WTC11 (cell line): Measurements from ENCODE around the gene GPR158. TPM values are rescaled to one million over a fixed set of nuclear protein-coding genes. Genes with fewer than 3 reads are reported as not detected.

Experiments
- ATAC-seq: fragments of 200-7000 bp; cut with Tn5 transposase; 2 replicates; pipeline ENCODE4 v1.10.0; 2021; ENCODE audit warnings: mild to moderate bottlenecking, moderate library complexity
- CTCF ChIA-PET: fragments of 300-600 bp; sonication (Branson Sonifier 250); formaldehyde crosslinking; loops from one replicate; lab custom pipeline; 2021; ENCODE audit warnings: antibody characterized with exemption; lab: Charles Lee
- POLR2A ChIA-PET: fragments of 350-600 bp; sonication (Branson Sonifier 250); formaldehyde crosslinking; loops from one replicate; lab custom pipeline; 2021; ENCODE audit warnings: antibody characterized with exemption; lab: Charles Lee
- DNase-seq: peaks from one replicate; pipeline ENCODE4 v3.0.0; 2021; ENCODE audit warnings: low spot score
- H3K27ac Mint-ChIP-seq: 2 replicates; pipeline ENCODE4 v1.8.0; 2021; ENCODE audit warnings: mixed read lengths
- H3K27me3 Mint-ChIP-seq: 2 replicates; pipeline ENCODE4 v1.8.0; 2021; ENCODE audit warnings: low read depth, mild to moderate bottlenecking, moderate library complexity, mixed read lengths
- H3K36me3 Mint-ChIP-seq: 2 replicates; pipeline ENCODE4 v1.8.0; 2021; ENCODE audit warnings: mixed read lengths
- H3K4me1 Mint-ChIP-seq: 2 replicates; pipeline ENCODE4 v1.8.0; 2022; ENCODE audit warnings: mixed read lengths
- H3K4me3 Mint-ChIP-seq: 2 replicates; pipeline ENCODE4 v1.8.0; 2021; ENCODE audit warnings: mild to moderate bottlenecking, moderate library complexity, mixed read lengths
- H3K9me3 Mint-ChIP-seq: 2 replicates; pipeline ENCODE4 v1.8.0; 2021; ENCODE audit warnings: mixed read lengths
- ATF1 ChIP-seq: sonication (generic); formaldehyde crosslinking; IDR thresholded peaks from 2 replicates; pipeline ENCODE4 v1.8.1; 2023; ENCODE audit warnings: mild to moderate bottlenecking, moderate library complexity, missing genetic modification reagents
- IRF1 ChIP-seq: sonication (generic); formaldehyde crosslinking; IDR thresholded peaks from 2 replicates; pipeline ENCODE4 v1.8.0; 2023; ENCODE audit warnings: missing genetic modification reagents
- JAZF1 ChIP-seq: fragments of 250-450 bp; sonication (Bioruptor Pico); IDR thresholded peaks from 2 replicates; pipeline ENCODE4 v1.9.0; 2021; ENCODE audit warnings: moderate library complexity, mild to moderate bottlenecking, inconsistent platforms
- PRRX2 ChIP-seq: fragments of 250-450 bp; sonication (Bioruptor Pico); IDR thresholded peaks from 2 replicates; pipeline ENCODE4 v1.8.0; 2021; ENCODE audit warnings: mild to moderate bottlenecking
- RELA ChIP-seq: sonication (generic); formaldehyde crosslinking; IDR thresholded peaks from 2 replicates; pipeline ENCODE4 v1.8.1; 2022; ENCODE audit warnings: missing genetic modification reagents, mild to moderate bottlenecking, borderline replicate concordance
- USF2 ChIP-seq: sonication (generic); formaldehyde crosslinking; IDR thresholded peaks from 2 replicates; pipeline ENCODE4 v1.8.1; 2023; ENCODE audit warnings: mild to moderate bottlenecking, missing genetic modification reagents, moderate library complexity
- ZNF317 ChIP-seq: sonication (generic); formaldehyde crosslinking; IDR thresholded peaks from 2 replicates; pipeline ENCODE4 v1.8.1; 2023; ENCODE audit warnings: low read depth, mild to moderate bottlenecking, moderate library complexity, missing genetic modification reagents, borderline replicate concordance
- ZNF423 ChIP-seq: fragments of 250-450 bp; sonication (Bioruptor Pico); IDR thresholded peaks from 2 replicates; pipeline ENCODE4 v2.1.2; 2022; ENCODE audit warnings: mild to moderate bottlenecking, moderate library complexity
- total RNA-seq: library from RNA; stranded (reverse); gene quantifications from 3 replicates; pipeline ENCODE4 v1.2.3, GENCODE V29; 2021
- TF ChIP-seq, protein P1 (sequence below): sonication (generic); formaldehyde crosslinking; IDR thresholded peaks from 2 replicates; pipeline ENCODE4 v1.8.1; 2022; ENCODE audit warnings: mild to moderate bottlenecking, moderate library complexity, missing genetic modification reagents
- TF ChIP-seq, protein P2 (sequence below): sonication (generic); formaldehyde crosslinking; IDR thresholded peaks from 2 replicates; pipeline ENCODE4 v1.8.0; 2022; ENCODE audit warnings: mild to moderate bottlenecking, missing genetic modification reagents
- TF ChIP-seq, protein P3 (sequence below): fragments of 250-450 bp; sonication (Bioruptor Pico); IDR thresholded peaks from 2 replicates; pipeline ENCODE4 v1.9.0; 2021; ENCODE audit warnings: mild to moderate bottlenecking, borderline replicate concordance
- TF ChIP-seq, protein P4 (sequence below): sonication (generic); formaldehyde crosslinking; IDR thresholded peaks from 2 replicates; pipeline ENCODE4 v1.8.1; 2023; ENCODE audit warnings: mild to moderate bottlenecking, moderate library complexity, missing genetic modification reagents
- TF ChIP-seq, protein P5 (sequence below): sonication (generic); formaldehyde crosslinking; IDR thresholded peaks from 2 replicates; pipeline ENCODE4 v1.8.1; 2023; ENCODE audit warnings: mild to moderate bottlenecking, missing genetic modification reagents, borderline replicate concordance
- TF ChIP-seq, protein P6 (sequence below): fragments of 250-450 bp; sonication (Bioruptor Pico); IDR thresholded peaks from 2 replicates; pipeline ENCODE4 v2.1.2; 2022; ENCODE audit warnings: mild to moderate bottlenecking, moderate library complexity
- TF ChIP-seq, protein P7 (sequence below): sonication (generic); formaldehyde crosslinking; IDR thresholded peaks from 2 replicates; pipeline ENCODE4 v1.8.0; 2023; ENCODE audit warnings: mild to moderate bottlenecking, missing genetic modification reagents

Gene GPR158
- total RNA-seq, 1 experiment from 2014 or later = 0.63 TPM

DNA sequence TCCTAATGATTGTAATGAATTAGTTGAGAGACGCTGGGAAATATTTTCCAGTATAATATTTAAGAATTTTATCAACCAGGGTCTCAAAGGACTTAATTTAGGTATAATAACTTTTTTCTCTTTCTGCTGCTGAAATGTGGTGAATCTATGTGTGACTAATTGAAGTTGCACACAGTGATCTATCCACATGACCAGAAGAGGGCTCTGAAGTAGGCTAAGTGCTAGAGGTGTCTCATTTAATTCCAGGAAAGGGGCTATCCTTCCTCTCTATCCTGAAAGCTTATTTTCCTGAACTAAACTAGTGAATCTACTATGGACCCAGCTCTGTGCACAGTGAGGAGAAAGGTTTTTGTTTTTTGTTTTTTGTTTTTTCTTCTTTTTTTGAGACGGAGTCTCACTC is 464.8 kb downstream of the GPR158 start:
- no peak for DNase-seq
- ATAC-seq = peak; percentile 56; the same call in 1 of the 2 replicates
- H3K36me3 Mint-ChIP-seq = no peaks in the 10 kb centered on the region
- ChIA-PET CTCF (interaction anchor here (0.7 to 2.2 kb wide), 3 partner anchors 42 to 1015 kb away, joined by 4 to 8 read pairs (median 5); no protein-coding TSS in a partner anchor), POLR2A (interaction anchor here (0.6 kb wide), 1 partner anchor 441 kb away, joined by 3 read pairs; no protein-coding TSS in a partner anchor)
- H3K27ac Mint-ChIP-seq = no peak overlapping the region
- H3K27me3 Mint-ChIP-seq = no peaks in the 10 kb centered on the region
- no peak overlapping the region for H3K4me3 Mint-ChIP-seq
- TF ChIP-seq IRF1 (CRISPR knock-in tag) (no peak), JAZF1 (CRISPR knock-in tag) (no peak), ZNF317 (CRISPR knock-in tag) (no peak), ATF1 (CRISPR knock-in tag) (no peak), USF2 (no peak), PRRX2 (CRISPR knock-in tag) (no peak), RELA (CRISPR knock-in tag) (no peak), ZNF423 (CRISPR knock-in tag) (no peak)
- TF ChIP-seq, protein P1, sequence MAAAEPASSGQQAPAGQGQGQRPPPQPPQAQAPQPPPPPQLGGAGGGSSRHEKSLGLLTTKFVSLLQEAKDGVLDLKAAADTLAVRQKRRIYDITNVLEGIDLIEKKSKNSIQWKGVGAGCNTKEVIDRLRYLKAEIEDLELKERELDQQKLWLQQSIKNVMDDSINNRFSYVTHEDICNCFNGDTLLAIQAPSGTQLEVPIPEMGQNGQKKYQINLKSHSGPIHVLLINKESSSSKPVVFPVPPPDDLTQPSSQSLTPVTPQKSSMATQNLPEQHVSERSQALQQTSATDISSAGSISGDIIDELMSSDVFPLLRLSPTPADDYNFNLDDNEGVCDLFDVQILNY = no peak
- TF ChIP-seq, protein P2, sequence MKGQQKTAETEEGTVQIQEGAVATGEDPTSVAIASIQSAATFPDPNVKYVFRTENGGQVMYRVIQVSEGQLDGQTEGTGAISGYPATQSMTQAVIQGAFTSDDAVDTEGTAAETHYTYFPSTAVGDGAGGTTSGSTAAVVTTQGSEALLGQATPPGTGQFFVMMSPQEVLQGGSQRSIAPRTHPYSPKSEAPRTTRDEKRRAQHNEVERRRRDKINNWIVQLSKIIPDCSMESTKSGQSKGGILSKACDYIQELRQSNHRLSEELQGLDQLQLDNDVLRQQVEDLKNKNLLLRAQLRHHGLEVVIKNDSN = no peak
- TF ChIP-seq, protein P3, sequence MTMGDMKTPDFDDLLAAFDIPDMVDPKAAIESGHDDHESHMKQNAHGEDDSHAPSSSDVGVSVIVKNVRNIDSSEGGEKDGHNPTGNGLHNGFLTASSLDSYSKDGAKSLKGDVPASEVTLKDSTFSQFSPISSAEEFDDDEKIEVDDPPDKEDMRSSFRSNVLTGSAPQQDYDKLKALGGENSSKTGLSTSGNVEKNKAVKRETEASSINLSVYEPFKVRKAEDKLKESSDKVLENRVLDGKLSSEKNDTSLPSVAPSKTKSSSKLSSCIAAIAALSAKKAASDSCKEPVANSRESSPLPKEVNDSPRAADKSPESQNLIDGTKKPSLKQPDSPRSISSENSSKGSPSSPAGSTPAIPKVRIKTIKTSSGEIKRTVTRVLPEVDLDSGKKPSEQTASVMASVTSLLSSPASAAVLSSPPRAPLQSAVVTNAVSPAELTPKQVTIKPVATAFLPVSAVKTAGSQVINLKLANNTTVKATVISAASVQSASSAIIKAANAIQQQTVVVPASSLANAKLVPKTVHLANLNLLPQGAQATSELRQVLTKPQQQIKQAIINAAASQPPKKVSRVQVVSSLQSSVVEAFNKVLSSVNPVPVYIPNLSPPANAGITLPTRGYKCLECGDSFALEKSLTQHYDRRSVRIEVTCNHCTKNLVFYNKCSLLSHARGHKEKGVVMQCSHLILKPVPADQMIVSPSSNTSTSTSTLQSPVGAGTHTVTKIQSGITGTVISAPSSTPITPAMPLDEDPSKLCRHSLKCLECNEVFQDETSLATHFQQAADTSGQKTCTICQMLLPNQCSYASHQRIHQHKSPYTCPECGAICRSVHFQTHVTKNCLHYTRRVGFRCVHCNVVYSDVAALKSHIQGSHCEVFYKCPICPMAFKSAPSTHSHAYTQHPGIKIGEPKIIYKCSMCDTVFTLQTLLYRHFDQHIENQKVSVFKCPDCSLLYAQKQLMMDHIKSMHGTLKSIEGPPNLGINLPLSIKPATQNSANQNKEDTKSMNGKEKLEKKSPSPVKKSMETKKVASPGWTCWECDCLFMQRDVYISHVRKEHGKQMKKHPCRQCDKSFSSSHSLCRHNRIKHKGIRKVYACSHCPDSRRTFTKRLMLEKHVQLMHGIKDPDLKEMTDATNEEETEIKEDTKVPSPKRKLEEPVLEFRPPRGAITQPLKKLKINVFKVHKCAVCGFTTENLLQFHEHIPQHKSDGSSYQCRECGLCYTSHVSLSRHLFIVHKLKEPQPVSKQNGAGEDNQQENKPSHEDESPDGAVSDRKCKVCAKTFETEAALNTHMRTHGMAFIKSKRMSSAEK (CRISPR knock-in tag) = no peak
- TF ChIP-seq, protein P4, sequence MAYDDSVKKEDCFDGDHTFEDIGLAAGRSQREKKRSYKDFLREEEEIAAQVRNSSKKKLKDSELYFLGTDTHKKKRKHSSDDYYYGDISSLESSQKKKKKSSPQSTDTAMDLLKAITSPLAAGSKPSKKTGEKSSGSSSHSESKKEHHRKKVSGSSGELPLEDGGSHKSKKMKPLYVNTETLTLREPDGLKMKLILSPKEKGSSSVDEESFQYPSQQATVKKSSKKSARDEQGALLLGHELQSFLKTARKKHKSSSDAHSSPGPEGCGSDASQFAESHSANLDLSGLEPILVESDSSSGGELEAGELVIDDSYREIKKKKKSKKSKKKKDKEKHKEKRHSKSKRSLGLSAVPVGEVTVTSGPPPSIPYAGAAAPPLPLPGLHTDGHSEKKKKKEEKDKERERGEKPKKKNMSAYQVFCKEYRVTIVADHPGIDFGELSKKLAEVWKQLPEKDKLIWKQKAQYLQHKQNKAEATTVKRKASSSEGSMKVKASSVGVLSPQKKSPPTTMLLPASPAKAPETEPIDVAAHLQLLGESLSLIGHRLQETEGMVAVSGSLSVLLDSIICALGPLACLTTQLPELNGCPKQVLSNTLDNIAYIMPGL = no peak
- TF ChIP-seq, protein P5, sequence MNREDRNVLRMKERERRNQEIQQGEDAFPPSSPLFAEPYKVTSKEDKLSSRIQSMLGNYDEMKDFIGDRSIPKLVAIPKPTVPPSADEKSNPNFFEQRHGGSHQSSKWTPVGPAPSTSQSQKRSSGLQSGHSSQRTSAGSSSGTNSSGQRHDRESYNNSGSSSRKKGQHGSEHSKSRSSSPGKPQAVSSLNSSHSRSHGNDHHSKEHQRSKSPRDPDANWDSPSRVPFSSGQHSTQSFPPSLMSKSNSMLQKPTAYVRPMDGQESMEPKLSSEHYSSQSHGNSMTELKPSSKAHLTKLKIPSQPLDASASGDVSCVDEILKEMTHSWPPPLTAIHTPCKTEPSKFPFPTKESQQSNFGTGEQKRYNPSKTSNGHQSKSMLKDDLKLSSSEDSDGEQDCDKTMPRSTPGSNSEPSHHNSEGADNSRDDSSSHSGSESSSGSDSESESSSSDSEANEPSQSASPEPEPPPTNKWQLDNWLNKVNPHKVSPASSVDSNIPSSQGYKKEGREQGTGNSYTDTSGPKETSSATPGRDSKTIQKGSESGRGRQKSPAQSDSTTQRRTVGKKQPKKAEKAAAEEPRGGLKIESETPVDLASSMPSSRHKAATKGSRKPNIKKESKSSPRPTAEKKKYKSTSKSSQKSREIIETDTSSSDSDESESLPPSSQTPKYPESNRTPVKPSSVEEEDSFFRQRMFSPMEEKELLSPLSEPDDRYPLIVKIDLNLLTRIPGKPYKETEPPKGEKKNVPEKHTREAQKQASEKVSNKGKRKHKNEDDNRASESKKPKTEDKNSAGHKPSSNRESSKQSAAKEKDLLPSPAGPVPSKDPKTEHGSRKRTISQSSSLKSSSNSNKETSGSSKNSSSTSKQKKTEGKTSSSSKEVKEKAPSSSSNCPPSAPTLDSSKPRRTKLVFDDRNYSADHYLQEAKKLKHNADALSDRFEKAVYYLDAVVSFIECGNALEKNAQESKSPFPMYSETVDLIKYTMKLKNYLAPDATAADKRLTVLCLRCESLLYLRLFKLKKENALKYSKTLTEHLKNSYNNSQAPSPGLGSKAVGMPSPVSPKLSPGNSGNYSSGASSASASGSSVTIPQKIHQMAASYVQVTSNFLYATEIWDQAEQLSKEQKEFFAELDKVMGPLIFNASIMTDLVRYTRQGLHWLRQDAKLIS (CRISPR knock-in tag) = no peak
- TF ChIP-seq, protein P6, sequence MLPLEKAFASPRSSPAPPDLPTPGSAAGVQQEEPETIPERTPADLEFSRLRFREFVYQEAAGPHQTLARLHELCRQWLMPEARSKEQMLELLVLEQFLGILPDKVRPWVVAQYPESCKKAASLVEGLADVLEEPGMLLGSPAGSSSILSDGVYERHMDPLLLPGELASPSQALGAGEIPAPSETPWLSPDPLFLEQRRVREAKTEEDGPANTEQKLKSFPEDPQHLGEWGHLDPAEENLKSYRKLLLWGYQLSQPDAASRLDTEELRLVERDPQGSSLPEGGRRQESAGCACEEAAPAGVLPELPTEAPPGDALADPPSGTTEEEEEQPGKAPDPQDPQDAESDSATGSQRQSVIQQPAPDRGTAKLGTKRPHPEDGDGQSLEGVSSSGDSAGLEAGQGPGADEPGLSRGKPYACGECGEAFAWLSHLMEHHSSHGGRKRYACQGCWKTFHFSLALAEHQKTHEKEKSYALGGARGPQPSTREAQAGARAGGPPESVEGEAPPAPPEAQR (CRISPR knock-in tag) = no peak
- TF ChIP-seq, protein P7, sequence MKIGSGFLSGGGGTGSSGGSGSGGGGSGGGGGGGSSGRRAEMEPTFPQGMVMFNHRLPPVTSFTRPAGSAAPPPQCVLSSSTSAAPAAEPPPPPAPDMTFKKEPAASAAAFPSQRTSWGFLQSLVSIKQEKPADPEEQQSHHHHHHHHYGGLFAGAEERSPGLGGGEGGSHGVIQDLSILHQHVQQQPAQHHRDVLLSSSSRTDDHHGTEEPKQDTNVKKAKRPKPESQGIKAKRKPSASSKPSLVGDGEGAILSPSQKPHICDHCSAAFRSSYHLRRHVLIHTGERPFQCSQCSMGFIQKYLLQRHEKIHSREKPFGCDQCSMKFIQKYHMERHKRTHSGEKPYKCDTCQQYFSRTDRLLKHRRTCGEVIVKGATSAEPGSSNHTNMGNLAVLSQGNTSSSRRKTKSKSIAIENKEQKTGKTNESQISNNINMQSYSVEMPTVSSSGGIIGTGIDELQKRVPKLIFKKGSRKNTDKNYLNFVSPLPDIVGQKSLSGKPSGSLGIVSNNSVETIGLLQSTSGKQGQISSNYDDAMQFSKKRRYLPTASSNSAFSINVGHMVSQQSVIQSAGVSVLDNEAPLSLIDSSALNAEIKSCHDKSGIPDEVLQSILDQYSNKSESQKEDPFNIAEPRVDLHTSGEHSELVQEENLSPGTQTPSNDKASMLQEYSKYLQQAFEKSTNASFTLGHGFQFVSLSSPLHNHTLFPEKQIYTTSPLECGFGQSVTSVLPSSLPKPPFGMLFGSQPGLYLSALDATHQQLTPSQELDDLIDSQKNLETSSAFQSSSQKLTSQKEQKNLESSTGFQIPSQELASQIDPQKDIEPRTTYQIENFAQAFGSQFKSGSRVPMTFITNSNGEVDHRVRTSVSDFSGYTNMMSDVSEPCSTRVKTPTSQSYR (CRISPR knock-in tag) = no peak
- no peaks in the 10 kb centered on the region for H3K4me1 Mint-ChIP-seq
- no peaks in the 10 kb centered on the region for H3K9me3 Mint-ChIP-seq
